ENCODE measurements around the gene MAGI1. TPM values are rescaled to one million over a fixed set of nuclear protein-coding genes. Genes with fewer than 3 reads are reported as not detected.

The MAGI1 gene
- total RNA-seq, 1 donor from 2014 or later: 21.9 TPM

DNA sequence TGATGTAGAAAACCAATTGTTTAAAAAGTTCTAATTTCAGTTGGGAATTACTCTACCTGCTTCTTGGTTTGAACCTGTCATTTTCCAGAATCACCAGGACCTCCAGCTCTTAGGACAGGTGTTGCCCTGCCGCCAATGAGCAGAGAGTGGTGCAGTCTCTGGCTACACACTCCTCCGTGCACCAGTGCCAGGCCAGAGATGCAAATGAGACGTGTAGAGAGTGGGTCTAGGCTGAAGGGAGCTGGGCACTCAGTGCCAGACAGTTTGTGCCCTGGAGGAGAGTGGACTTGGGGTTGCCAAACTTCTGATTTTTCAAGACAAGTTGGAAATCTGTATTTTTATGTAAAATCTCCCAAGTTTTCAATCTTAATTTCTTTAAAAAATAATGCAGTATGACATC, 566.2 kb downstream of the MAGI1 start:
- no peak overlapping the region for H3K27ac Mint-ChIP-seq (ENCODE audit: unreplicated experiment)
- TF ChIP-seq, protein P1, sequence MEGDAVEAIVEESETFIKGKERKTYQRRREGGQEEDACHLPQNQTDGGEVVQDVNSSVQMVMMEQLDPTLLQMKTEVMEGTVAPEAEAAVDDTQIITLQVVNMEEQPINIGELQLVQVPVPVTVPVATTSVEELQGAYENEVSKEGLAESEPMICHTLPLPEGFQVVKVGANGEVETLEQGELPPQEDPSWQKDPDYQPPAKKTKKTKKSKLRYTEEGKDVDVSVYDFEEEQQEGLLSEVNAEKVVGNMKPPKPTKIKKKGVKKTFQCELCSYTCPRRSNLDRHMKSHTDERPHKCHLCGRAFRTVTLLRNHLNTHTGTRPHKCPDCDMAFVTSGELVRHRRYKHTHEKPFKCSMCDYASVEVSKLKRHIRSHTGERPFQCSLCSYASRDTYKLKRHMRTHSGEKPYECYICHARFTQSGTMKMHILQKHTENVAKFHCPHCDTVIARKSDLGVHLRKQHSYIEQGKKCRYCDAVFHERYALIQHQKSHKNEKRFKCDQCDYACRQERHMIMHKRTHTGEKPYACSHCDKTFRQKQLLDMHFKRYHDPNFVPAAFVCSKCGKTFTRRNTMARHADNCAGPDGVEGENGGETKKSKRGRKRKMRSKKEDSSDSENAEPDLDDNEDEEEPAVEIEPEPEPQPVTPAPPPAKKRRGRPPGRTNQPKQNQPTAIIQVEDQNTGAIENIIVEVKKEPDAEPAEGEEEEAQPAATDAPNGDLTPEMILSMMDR (IDR thresholded peaks at IDR 0.05): no peak
- no peaks in the 10 kb centered on the region for H3K27me3 Mint-ChIP-seq (ENCODE audit: unreplicated experiment)
- no peak overlapping the region for H3K4me3 Mint-ChIP-seq (ENCODE audit: unreplicated experiment)
- no peaks in the 10 kb centered on the region for H3K9me3 Mint-ChIP-seq (ENCODE audit: unreplicated experiment)
- DNase-seq (ENCODE audit: extremely low spot score, unreplicated experiment): no peak
- H3K4me1 Mint-ChIP-seq (ENCODE audit: unreplicated experiment): no peaks in the 10 kb centered on the region
- H3K36me3 Mint-ChIP-seq (ENCODE audit: unreplicated experiment): no peaks in the 10 kb centered on the region

DNA sequence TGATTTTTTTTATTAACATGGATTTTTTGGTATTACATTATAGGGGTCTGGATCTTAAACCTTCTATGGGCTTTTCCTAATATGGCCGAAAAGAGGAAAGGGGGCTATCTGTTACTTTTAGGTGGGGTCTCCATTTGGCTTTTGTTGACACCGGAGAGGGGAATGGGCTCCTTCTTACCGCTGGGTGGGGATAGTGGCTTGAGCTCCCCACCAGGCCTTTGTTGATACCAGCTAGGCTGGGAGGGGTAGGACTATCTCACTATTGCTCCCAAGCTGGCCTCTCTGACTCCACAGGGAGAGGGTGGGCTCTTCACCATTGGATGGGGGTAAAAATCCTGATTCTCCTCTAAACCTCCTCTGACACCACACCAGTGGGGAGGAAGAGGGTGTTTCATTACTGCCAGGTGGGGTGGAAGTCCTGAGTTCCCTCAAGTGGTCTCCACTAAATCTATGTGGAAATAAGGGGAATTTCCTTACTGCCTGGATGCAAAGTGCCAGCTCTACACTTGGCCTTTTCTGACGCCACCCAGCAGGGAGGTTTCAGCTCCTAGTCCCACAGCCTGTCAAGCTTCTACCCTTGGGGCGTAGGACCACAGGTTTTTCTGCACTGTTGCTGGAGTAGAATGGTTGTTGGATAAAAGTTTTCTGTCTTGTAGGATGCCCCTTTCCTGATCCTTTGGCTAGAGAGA, 572.3 kb downstream of the MAGI1 start:
- no peak overlapping the region for H3K27ac Mint-ChIP-seq (ENCODE audit: unreplicated experiment)

DNA sequence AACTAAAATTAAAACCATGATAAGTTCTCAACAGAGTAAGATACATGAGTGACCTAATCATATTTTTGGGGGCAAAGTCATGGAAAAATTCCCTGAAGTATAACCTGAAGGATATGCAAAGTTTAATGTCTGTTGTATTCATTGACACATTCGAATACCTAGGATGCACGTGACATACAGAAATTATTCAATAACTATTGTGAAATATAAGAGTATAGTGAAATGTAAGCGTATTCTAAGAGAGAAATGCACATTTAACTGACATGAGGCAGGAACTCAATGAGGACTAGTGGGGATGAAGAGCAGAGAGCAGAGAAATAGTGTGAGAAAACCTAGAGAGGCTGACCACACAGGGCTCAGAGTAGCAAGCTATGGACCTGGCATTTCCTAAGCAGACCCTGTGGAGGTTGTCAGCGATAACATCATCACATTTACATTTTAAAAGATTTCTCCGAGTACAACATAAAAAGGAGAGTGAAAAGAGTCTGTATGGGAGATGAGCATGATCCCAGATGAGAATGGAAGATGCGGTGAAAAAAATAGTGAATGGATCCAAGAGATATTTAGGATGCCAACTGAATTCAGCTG, 588.8 kb downstream of the MAGI1 start:
- H3K4me3 Mint-ChIP-seq (ENCODE audit: unreplicated experiment): no peak overlapping the region
- H3K36me3 Mint-ChIP-seq (ENCODE audit: unreplicated experiment): peaks cover 3% of the 10 kb centered on the region
- DNase-seq (ENCODE audit: extremely low spot score, unreplicated experiment): no peak
- H3K4me1 Mint-ChIP-seq (ENCODE audit: unreplicated experiment): no peaks in the 10 kb centered on the region
- no peaks in the 10 kb centered on the region for H3K27me3 Mint-ChIP-seq (ENCODE audit: unreplicated experiment)
- no peaks in the 10 kb centered on the region for H3K9me3 Mint-ChIP-seq (ENCODE audit: unreplicated experiment)
- H3K27ac Mint-ChIP-seq (ENCODE audit: unreplicated experiment): no peak overlapping the region
- TF ChIP-seq, protein P1 (IDR thresholded peaks at IDR 0.05): no peak

More for the DNA sequence above, 572.3 kb downstream of the MAGI1 start:
- Mint-ChIP-seq H3K4me1 (ENCODE audit: unreplicated experiment) (no peaks in the 10 kb centered on the region), H3K27me3 (ENCODE audit: unreplicated experiment) (no peaks in the 10 kb centered on the region), H3K9me3 (ENCODE audit: unreplicated experiment) (peaks cover 10% of the 10 kb centered on the region), H3K4me3 (ENCODE audit: unreplicated experiment) (no peak overlapping the region), H3K36me3 (ENCODE audit: unreplicated experiment) (no peaks in the 10 kb centered on the region)
- TF ChIP-seq, protein P1 (IDR thresholded peaks at IDR 0.05): no peak
- DNase-seq (ENCODE audit: extremely low spot score, unreplicated experiment): no peak

DNA sequence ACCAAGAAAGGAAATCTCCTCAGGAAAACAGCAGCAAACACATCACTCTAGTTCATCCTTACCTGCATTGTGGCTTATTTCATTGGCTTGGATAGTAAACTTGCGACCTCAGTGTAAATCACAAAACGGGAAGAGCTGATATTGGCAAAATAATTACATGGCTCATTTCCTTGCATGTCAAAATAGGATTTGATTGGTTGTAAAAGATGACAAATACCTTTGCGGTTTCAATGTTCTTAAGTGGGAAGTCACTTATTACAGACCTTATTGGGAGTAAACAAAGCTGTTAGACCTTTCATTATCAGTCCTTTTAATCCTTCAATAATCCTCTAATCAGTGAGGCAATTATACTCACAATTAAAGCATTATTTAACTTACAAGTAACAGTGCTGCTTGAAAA, 590.6 kb downstream of the MAGI1 start:
- TF ChIP-seq, protein P1 (IDR thresholded peaks at IDR 0.05): no peak
- H3K4me3 Mint-ChIP-seq (ENCODE audit: unreplicated experiment): no peak overlapping the region
- no peaks in the 10 kb centered on the region for H3K27me3 Mint-ChIP-seq (ENCODE audit: unreplicated experiment)
- H3K4me1 Mint-ChIP-seq (ENCODE audit: unreplicated experiment): no peaks in the 10 kb centered on the region
- H3K9me3 Mint-ChIP-seq (ENCODE audit: unreplicated experiment): no peaks in the 10 kb centered on the region
- peaks cover 3% of the 10 kb centered on the region for H3K36me3 Mint-ChIP-seq (ENCODE audit: unreplicated experiment)
- no peak overlapping the region for H3K27ac Mint-ChIP-seq (ENCODE audit: unreplicated experiment)
- no peak for DNase-seq (ENCODE audit: extremely low spot score, unreplicated experiment)

DNA sequence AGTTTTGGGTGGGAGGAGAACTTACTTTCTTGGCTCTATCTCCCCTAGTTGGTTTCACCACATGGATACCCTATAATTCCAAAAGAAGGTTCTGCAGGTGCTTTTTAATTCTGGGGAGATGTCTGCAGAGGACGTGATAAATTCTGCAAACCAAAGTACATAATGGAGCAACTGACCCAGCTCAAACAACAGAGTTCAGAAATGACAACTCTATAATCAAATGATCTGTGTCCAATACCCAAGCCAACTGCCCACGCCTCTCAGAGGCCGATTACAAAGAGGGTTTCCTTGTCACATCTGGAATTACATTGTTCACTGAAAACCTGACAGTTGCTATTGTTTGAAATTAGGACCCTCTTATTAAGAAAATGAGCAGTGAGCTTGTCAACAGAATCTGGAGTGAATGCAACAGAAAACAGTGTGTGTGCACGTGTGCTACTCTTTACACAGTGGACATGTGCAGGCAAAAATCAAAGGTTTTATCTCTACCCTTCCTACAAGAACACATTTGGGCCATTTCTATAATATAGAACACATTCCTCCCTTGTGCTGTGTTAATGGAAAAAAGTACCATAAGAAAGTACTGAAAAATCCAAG, 593.0 kb downstream of the MAGI1 start:
- H3K4me1 Mint-ChIP-seq (ENCODE audit: unreplicated experiment): no peaks in the 10 kb centered on the region
- H3K9me3 Mint-ChIP-seq (ENCODE audit: unreplicated experiment): no peaks in the 10 kb centered on the region
- TF ChIP-seq, protein P1 (IDR thresholded peaks at IDR 0.05): no peak
- no peak for DNase-seq (ENCODE audit: extremely low spot score, unreplicated experiment)
- no peaks in the 10 kb centered on the region for H3K36me3 Mint-ChIP-seq (ENCODE audit: unreplicated experiment)
- H3K4me3 Mint-ChIP-seq (ENCODE audit: unreplicated experiment): no peak overlapping the region
- H3K27me3 Mint-ChIP-seq (ENCODE audit: unreplicated experiment): no peaks in the 10 kb centered on the region
- no peak overlapping the region for H3K27ac Mint-ChIP-seq (ENCODE audit: unreplicated experiment)

All from osteocyte (in vitro differentiated cells).